NB4 (cell line): Measurements from ENCODE around the gene ARL2.

Source experiments
- MYC ChIP-seq: IDR thresholded peaks from 2 replicates; pipeline ENCODE4 v1.6.1; 2011; ENCODE audit warnings: low read depth, low read length
- POLR2A ChIP-seq: IDR thresholded peaks from 2 replicates; pipeline ENCODE4 v1.6.1; 2011; ENCODE audit warnings: mild to moderate bottlenecking; ENCODE audit not compliant: insufficient read length; ENCODE audit errors: extremely low read depth
- TF ChIP-seq, protein P1 (sequence below): IDR thresholded peaks from one replicate; pipeline ENCODE4 v1.5.1; 2012; ENCODE audit warnings: low read depth, low read length
- TF ChIP-seq, protein P2 (sequence below): IDR thresholded peaks from 2 replicates; pipeline ENCODE4 v1.6.1; 2011; ENCODE audit warnings: low read depth, low read length

DNA sequence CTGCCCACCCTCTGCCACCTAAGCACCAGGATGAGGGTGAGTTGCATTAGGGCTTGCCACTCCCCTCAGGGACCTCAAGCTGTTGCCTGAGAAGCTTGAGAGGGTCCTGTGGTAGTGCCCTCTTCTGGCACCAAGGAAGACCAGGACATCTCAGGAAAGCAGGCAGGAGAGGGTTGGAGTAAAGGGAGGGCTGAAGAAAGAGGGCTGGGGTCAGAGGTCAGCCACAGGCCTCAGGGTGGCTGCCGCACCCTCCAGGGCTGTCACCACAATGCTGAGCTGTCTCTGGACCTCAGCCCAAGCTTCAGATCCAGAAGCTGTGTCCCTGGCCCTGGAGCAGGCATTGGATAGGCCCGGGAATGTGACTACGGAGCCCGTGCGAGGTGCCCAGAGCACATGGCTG is 31.1 kb downstream of the ARL2 start:
- TF ChIP-seq, protein P1, sequence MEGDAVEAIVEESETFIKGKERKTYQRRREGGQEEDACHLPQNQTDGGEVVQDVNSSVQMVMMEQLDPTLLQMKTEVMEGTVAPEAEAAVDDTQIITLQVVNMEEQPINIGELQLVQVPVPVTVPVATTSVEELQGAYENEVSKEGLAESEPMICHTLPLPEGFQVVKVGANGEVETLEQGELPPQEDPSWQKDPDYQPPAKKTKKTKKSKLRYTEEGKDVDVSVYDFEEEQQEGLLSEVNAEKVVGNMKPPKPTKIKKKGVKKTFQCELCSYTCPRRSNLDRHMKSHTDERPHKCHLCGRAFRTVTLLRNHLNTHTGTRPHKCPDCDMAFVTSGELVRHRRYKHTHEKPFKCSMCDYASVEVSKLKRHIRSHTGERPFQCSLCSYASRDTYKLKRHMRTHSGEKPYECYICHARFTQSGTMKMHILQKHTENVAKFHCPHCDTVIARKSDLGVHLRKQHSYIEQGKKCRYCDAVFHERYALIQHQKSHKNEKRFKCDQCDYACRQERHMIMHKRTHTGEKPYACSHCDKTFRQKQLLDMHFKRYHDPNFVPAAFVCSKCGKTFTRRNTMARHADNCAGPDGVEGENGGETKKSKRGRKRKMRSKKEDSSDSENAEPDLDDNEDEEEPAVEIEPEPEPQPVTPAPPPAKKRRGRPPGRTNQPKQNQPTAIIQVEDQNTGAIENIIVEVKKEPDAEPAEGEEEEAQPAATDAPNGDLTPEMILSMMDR = no peak
- TF ChIP-seq POLR2A (no peak), MYC (no peak)
- TF ChIP-seq, protein P2, sequence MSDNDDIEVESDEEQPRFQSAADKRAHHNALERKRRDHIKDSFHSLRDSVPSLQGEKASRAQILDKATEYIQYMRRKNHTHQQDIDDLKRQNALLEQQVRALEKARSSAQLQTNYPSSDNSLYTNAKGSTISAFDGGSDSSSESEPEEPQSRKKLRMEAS = no peak
